ENCODE results near the gene GAD2. TPM values are rescaled to one million over a fixed set of nuclear protein-coding genes. Genes with fewer than 3 reads are reported as not detected.

Gene GAD2
- total RNA-seq, 1 experiment from 2014 or later, result not detected

- TF ChIP-seq CTCF (IDR thresholded peaks at IDR 0.05; ENCODE audit: insufficient read depth in 1 of 2, low read depth in 1 of 2, low read length in 1 of 2, severe bottlenecking in 1 of 2, unreplicated experiment in 1 of 2), result no peak
- CTCF ChIA-PET, result no interaction called here
- intact Hi-C loops (cut with micrococcal nuclease; ENCODE audit: unreplicated experiment), result no loop called here
- H3K9me3 Mint-ChIP-seq (ENCODE audit: unreplicated experiment), result no peaks in the 10 kb centered on the region
- no TSS peak for BruUV-seq (replicated peaks)
- H3K27ac Mint-ChIP-seq (ENCODE audit: unreplicated experiment), result no peak overlapping the region
- Histone ChIP-seq H3K27me3 (replicated peaks; ENCODE audit: control insufficient read depth, insufficient read depth, low read length) (no peaks in the 10 kb centered on the region), H3K9me3 (peaks cover 10% of the 10 kb centered on the region), H3K36me3 (ENCODE audit: control insufficient read depth, insufficient read depth, low read length) (no peaks in the 10 kb centered on the region), H3K4me3 (ENCODE audit: low read depth, low read length) (no peak overlapping the region), H3K4me1 (no peaks in the 10 kb centered on the region)
- POLR2A ChIA-PET, result no interaction called here
- H3K4me3 Mint-ChIP-seq (ENCODE audit: unreplicated experiment), result no peak overlapping the region
- no peaks in the 10 kb centered on the region for H3K4me1 Mint-ChIP-seq (ENCODE audit: low read depth, unreplicated experiment)
- H3K36me3 Mint-ChIP-seq (ENCODE audit: insufficient read depth, unreplicated experiment), result no peaks in the 10 kb centered on the region
- DNase-seq, result no peak
- H3K27me3 Mint-ChIP-seq (ENCODE audit: insufficient read depth, unreplicated experiment), result no peaks in the 10 kb centered on the region
Observed at GRCh38 chr10:26205223-26205622, 11.4 kb upstream of the GAD2 start.

GRCh38 chr10:26211781-26212444 is 4.7 kb upstream of the GAD2 start:
- Histone ChIP-seq H3K9me3 (peaks cover 10% of the 10 kb centered on the region), H3K4me1 (no peaks in the 10 kb centered on the region), H3K4me3 (ENCODE audit: low read depth, low read length) (no peak overlapping the region), H3K36me3 (ENCODE audit: control insufficient read depth, insufficient read depth, low read length) (no peaks in the 10 kb centered on the region), H3K27me3 (replicated peaks; ENCODE audit: control insufficient read depth, insufficient read depth, low read length) (no peaks in the 10 kb centered on the region)
- Mint-ChIP-seq H3K4me3 (ENCODE audit: unreplicated experiment) (no peak overlapping the region), H3K27me3 (ENCODE audit: insufficient read depth, unreplicated experiment) (no peaks in the 10 kb centered on the region), H3K36me3 (ENCODE audit: insufficient read depth, unreplicated experiment) (no peaks in the 10 kb centered on the region), H3K9me3 (ENCODE audit: unreplicated experiment) (peaks cover 9% of the 10 kb centered on the region), H3K4me1 (ENCODE audit: low read depth, unreplicated experiment) (no peaks in the 10 kb centered on the region), H3K27ac (ENCODE audit: unreplicated experiment) (no peak overlapping the region)
- POLR2A ChIA-PET, result no interaction called here
- no peak for TF ChIP-seq CTCF (IDR thresholded peaks at IDR 0.05; ENCODE audit: insufficient read depth in 1 of 2, low read depth in 1 of 2, low read length in 1 of 2, severe bottlenecking in 1 of 2, unreplicated experiment in 1 of 2)
- no TSS peak for BruUV-seq (replicated peaks)
- DNase-seq, result no peak
- CTCF ChIA-PET, result no interaction called here
- intact Hi-C loops (cut with micrococcal nuclease; ENCODE audit: unreplicated experiment), result no loop called here

GRCh38 chr10:26212511-26212910 is 4.1 kb upstream of the GAD2 start:
- H3K9me3 ChIP-seq, result peaks cover 5% of the 10 kb centered on the region
- no peak for TF ChIP-seq CTCF (IDR thresholded peaks at IDR 0.05; ENCODE audit: insufficient read depth in 1 of 2, low read depth in 1 of 2, low read length in 1 of 2, severe bottlenecking in 1 of 2, unreplicated experiment in 1 of 2)
- Mint-ChIP-seq H3K27me3 (ENCODE audit: insufficient read depth, unreplicated experiment) (no peaks in the 10 kb centered on the region), H3K9me3 (ENCODE audit: unreplicated experiment) (peaks cover 9% of the 10 kb centered on the region), H3K4me3 (ENCODE audit: unreplicated experiment) (no peak overlapping the region), H3K27ac (ENCODE audit: unreplicated experiment) (no peak overlapping the region), H3K36me3 (ENCODE audit: insufficient read depth, unreplicated experiment) (no peaks in the 10 kb centered on the region), H3K4me1 (ENCODE audit: low read depth, unreplicated experiment) (no peaks in the 10 kb centered on the region)
- no peak for DNase-seq
- H3K27me3 ChIP-seq (replicated peaks; ENCODE audit: control insufficient read depth, insufficient read depth, low read length), result no peaks in the 10 kb centered on the region
- no peaks in the 10 kb centered on the region for H3K36me3 ChIP-seq (ENCODE audit: control insufficient read depth, insufficient read depth, low read length)
- H3K4me1 ChIP-seq, result no peaks in the 10 kb centered on the region
- POLR2A ChIA-PET, result no interaction called here
- no TSS peak for BruUV-seq (replicated peaks)
- no peak overlapping the region for H3K4me3 ChIP-seq (ENCODE audit: low read depth, low read length)
- intact Hi-C loops (cut with micrococcal nuclease; ENCODE audit: unreplicated experiment), result no loop called here
- CTCF ChIA-PET, result interaction anchor here (0.6 kb wide), 1 partner anchor 67 kb away, joined by 3 read pairs; no protein-coding TSS in a partner anchor
